ENCODE results near the gene MZF1.

Gene MZF1

DNA sequence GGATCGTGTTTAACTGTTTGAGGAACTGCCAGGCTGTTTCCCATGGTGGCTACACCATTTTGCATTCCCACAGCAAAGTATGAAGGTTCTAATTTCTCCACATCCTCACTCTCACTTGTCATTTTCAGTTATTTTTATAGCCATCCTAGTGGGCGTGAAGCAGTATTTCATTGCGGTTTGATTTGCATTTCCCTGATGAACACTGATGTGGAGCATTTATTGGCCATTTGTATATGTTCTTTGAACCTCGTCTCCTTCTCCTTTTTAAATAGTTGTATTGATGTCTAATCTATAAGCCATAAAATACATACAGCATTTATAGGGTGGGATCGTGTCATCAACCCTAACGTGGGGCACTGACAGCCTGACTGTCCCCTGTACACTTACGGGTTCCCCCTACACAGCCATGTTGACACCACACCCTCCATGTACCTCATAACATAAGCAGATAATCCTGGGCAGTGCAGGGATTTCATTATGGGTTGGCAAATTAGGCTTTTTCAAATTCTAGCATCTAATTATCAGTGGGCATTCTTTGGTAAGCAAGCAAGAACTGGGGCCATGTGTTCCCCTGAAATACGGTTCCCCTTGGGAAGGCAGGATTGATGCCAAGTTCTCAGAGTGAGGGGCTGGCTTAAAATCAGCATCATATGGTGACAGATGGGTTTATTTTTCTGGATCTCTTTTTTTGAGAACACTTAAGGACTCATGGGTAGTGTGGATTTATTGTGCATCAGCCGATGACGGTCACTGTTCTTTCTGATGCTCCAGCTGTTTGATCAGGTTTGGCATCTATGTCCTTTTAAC lies 41.9 kb downstream of the MZF1 start:
- no peak overlapping the region for H3K4me3 ChIP-seq (ENCODE audit: low read depth, low read length)
- POLR2A ChIA-PET: interaction anchor here (1.6 kb wide), 1 partner anchor 13 kb away, joined by 4 read pairs; the partner anchor contains the start of gene TRIM28
- DNase-seq (ENCODE audit: low read depth, low spot score): no peak
- CTCF ChIA-PET: interaction anchor here (5.1 kb wide), 1 partner anchor 12 kb away, joined by 36 read pairs; the partner anchor contains the start of gene ZBTB45
- TF ChIP-seq, protein P1, sequence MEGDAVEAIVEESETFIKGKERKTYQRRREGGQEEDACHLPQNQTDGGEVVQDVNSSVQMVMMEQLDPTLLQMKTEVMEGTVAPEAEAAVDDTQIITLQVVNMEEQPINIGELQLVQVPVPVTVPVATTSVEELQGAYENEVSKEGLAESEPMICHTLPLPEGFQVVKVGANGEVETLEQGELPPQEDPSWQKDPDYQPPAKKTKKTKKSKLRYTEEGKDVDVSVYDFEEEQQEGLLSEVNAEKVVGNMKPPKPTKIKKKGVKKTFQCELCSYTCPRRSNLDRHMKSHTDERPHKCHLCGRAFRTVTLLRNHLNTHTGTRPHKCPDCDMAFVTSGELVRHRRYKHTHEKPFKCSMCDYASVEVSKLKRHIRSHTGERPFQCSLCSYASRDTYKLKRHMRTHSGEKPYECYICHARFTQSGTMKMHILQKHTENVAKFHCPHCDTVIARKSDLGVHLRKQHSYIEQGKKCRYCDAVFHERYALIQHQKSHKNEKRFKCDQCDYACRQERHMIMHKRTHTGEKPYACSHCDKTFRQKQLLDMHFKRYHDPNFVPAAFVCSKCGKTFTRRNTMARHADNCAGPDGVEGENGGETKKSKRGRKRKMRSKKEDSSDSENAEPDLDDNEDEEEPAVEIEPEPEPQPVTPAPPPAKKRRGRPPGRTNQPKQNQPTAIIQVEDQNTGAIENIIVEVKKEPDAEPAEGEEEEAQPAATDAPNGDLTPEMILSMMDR (IDR thresholded peaks at IDR 0.05; ENCODE audit: insufficient read depth, low read length, missing control alignments): no peak

- TF ChIP-seq, protein P1 (IDR thresholded peaks at IDR 0.05; ENCODE audit: insufficient read depth, low read length, missing control alignments): no peak
- CTCF ChIA-PET: interaction anchor here (2.6 kb wide), 1 partner anchor 10 kb away, joined by 17 read pairs; the partner anchor contains the start of gene ZBTB45
- POLR2A ChIA-PET: interaction anchor here (0.6 kb wide), 1 partner anchor 16 kb away, joined by 3 read pairs; no protein-coding TSS in a partner anchor
- H3K4me3 ChIP-seq (ENCODE audit: low read depth, low read length): no peak overlapping the region
- no peak for DNase-seq (ENCODE audit: low read depth, low spot score)
These were observed 43.7 kb downstream of the MZF1 start for GRCh38 chr19:58529405-58529804.

DNA sequence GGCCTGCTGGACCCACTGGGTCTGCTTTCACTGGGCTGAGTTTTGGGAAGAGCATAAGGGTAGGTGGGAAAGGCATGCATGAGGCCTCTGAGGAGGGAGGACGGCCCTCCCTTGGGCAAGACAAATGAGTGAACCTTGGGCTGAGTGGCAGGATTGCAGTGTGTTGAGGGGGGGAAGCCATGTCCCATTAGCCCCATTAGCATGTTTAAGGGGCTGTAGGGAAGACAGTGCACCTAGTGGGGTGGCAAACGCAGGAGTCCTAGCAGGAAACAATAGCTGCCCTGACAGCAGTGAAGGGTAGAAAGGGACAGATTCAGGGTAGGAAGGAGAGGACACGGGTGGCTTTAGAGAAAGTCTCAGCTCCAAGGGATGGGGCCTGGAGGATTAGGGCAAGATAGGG lies 50.4 kb downstream of the MZF1 start:
- CTCF ChIA-PET: interaction anchor here (1.1 to 5.7 kb wide), 3 partner anchors 9 to 31 kb away, joined by 5 to 37 read pairs (median 35); partner anchors contain the start of genes CHMP2A and SLC27A5
- DNase-seq (ENCODE audit: low read depth, low spot score): no peak
- TF ChIP-seq, protein P1 (IDR thresholded peaks at IDR 0.05; ENCODE audit: insufficient read depth, low read length, missing control alignments): no peak
- POLR2A ChIA-PET: interaction anchor here (1.4 kb wide), 1 partner anchor 10 kb away, joined by 7 read pairs; no protein-coding TSS in a partner anchor
- no peak overlapping the region for H3K4me3 ChIP-seq (ENCODE audit: low read depth, low read length)

DNA sequence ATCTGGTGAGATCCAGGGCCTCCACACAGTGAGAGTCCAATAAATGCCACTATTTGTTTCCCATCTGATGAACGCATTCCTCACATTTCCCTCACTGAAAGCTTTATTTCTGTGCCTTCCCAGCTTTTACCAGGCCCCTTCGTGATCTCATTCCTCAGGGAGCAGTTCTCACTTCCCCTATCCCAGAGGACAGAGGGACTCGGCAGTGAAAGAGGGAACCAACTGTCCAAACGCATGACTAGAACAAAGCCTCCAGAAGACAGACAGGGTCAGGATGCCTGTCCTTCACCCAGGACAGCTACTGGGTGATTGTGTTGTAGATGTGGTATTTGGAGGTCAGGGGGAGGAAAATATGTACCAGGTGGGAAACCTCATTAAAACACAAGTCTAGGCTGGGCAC lies 51.5 kb downstream of the MZF1 start:
- ChIA-PET CTCF (interaction anchor here (0.7 to 9.3 kb wide), 6 partner anchors 11 to 59 kb away, joined by 3 to 109 read pairs (median 36); partner anchors contain the start of genes CHMP2A and SLC27A5), POLR2A (interaction anchor here (1.4 to 3.8 kb wide), 3 partner anchors 9 to 23 kb away, joined by 5 to 37 read pairs (median 7); partner anchors contain the start of gene TRIM28)
- no peak for DNase-seq (ENCODE audit: low read depth, low spot score)
- TF ChIP-seq, protein P1 (IDR thresholded peaks at IDR 0.05; ENCODE audit: insufficient read depth, low read length, missing control alignments): no peak
- H3K4me3 ChIP-seq (ENCODE audit: low read depth, low read length): no peak overlapping the region

DNA sequence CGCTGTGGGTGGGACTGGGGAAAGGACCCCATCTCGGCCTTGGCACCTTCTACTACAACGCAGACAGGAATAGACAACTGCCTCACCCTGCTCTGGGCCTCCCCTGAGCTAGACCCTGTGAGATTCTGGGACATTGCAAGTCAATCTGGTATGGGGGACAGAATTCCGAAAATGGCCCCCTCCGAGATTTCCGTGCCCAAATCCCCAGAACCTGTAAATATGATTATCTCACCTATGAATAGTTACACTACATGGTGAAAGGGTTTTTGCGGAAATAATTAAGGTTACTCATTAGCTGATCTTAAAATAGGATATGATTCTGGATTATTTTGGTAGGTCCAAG lies 52.9 kb downstream of the MZF1 start:
- POLR2A ChIA-PET: interaction anchor here (0.6 to 3.8 kb wide), 11 partner anchors 12 to 242 kb away, joined by 3 to 37 read pairs (median 5); partner anchors contain the start of genes CHMP2A, TRIM28, ZNF584 and ZNF8
- H3K4me3 ChIP-seq (ENCODE audit: low read depth, low read length): peak overlapping the region; percentile 89
- TF ChIP-seq, protein P1 (IDR thresholded peaks at IDR 0.05; ENCODE audit: insufficient read depth, low read length, missing control alignments): no peak
- CTCF ChIA-PET: interaction anchor here (0.6 to 9.3 kb wide), 17 partner anchors 8 to 89 kb away, joined by 3 to 109 read pairs (median 10); partner anchors contain the start of genes CHMP2A, SLC27A5, TRIM28 and UBE2M
- no peak for DNase-seq (ENCODE audit: low read depth, low spot score)
